PFSK-1 (cell line): ENCODE measurements around the gene MTG2.

Experiments used
- FOXP2 ChIP-seq: optimal IDR thresholded peaks from 2 replicates; pipeline ENCODE3; 2011; ENCODE audit warnings: borderline replicate concordance, control low read depth, inconsistent platforms; ENCODE audit not compliant: insufficient read depth; ENCODE audit errors: extremely low read length, extremely low read depth
- POLR2AphosphoS5 ChIP-seq: IDR thresholded peaks from 2 replicates; pipeline ENCODE4 v1.6.1; 2012; ENCODE audit warnings: low read depth, mild to moderate bottlenecking, control low read depth, low read length, moderate library complexity
- SIN3A ChIP-seq: IDR thresholded peaks from 2 replicates; pipeline ENCODE4 v1.6.1; 2012; ENCODE audit warnings: mild to moderate bottlenecking, low read length, moderate library complexity, borderline replicate concordance; ENCODE audit not compliant: insufficient read depth
- TAF1 ChIP-seq: IDR thresholded peaks from 2 replicates; pipeline ENCODE4 v1.6.1; 2012; ENCODE audit warnings: low read length, control low read depth, borderline replicate concordance; ENCODE audit not compliant: insufficient read depth
- TF ChIP-seq, protein P1 (sequence below), 2 experiments: IDR thresholded peaks; 2 replicates each; pipeline versions ENCODE4 v1.6.1 to v1.8.0; 2011 to 2012; ENCODE audit warnings: low read depth in 2 of 2, low read length in 2 of 2, control low read depth in 1 of 2, inconsistent platforms in 1 of 2, mild to moderate bottlenecking in 1 of 2, moderate library complexity in 1 of 2; ENCODE audit not compliant: insufficient read depth in 1 of 2

Gene MTG2

DNA sequence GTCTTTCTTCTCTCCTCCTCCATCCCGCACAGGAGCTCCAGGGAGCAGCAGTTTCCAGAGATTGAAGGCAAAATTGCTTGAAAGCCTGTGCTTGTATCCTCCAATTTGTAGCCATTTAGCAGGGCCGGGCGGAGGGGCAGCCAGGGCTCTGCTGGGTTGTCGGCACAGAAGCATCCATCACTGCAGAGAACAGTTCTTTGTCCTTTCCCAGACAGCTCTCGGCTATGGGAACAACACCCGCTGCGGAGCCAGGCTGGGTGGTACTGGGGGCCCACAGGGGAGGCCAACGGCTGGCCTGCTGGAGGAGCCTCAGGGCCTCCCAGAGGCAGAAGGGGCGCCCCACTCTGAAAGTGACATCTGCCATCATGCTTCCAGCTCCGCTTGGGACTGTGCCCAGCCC, 29.5 kb downstream of the MTG2 start:
- TF ChIP-seq, protein P1, sequence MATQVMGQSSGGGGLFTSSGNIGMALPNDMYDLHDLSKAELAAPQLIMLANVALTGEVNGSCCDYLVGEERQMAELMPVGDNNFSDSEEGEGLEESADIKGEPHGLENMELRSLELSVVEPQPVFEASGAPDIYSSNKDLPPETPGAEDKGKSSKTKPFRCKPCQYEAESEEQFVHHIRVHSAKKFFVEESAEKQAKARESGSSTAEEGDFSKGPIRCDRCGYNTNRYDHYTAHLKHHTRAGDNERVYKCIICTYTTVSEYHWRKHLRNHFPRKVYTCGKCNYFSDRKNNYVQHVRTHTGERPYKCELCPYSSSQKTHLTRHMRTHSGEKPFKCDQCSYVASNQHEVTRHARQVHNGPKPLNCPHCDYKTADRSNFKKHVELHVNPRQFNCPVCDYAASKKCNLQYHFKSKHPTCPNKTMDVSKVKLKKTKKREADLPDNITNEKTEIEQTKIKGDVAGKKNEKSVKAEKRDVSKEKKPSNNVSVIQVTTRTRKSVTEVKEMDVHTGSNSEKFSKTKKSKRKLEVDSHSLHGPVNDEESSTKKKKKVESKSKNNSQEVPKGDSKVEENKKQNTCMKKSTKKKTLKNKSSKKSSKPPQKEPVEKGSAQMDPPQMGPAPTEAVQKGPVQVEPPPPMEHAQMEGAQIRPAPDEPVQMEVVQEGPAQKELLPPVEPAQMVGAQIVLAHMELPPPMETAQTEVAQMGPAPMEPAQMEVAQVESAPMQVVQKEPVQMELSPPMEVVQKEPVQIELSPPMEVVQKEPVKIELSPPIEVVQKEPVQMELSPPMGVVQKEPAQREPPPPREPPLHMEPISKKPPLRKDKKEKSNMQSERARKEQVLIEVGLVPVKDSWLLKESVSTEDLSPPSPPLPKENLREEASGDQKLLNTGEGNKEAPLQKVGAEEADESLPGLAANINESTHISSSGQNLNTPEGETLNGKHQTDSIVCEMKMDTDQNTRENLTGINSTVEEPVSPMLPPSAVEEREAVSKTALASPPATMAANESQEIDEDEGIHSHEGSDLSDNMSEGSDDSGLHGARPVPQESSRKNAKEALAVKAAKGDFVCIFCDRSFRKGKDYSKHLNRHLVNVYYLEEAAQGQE (IDR thresholded peaks at IDR 0.05; ENCODE audit: insufficient read depth in 1 of 2, low read depth in 2 of 2, low read length in 2 of 2): no peak
- no peak for TF ChIP-seq FOXP2
- TF ChIP-seq POLR2AphosphoS5: no peak
- TF ChIP-seq SIN3A: no peak
- TF ChIP-seq TAF1: no peak

DNA sequence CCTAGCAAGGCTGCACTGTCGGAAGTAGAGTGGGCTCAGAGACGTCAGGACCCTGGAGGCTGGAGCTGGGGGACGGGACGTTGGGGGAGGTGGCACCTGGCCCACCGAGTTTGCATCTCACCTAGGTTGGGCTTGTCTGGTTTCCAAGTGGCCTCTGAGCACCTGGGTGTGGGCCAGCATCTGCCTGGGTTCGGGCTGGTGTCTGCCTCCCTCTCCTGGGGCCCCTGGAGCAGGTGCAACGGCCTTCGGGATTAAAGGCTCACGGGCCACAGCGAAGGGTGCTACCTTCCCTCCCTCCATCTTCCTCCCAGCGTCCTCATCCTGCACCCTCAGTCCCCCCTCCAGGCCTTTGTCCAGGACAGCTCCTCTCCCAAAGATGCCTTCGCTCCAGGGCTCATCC, 31.2 kb downstream of the MTG2 start:
- no peak for TF ChIP-seq FOXP2
- no peak for TF ChIP-seq SIN3A
- TF ChIP-seq TAF1: no peak
- TF ChIP-seq, protein P1 (IDR thresholded peaks at IDR 0.05; ENCODE audit: insufficient read depth in 1 of 2, low read depth in 2 of 2, low read length in 2 of 2): no peak
- TF ChIP-seq POLR2AphosphoS5: no peak

DNA sequence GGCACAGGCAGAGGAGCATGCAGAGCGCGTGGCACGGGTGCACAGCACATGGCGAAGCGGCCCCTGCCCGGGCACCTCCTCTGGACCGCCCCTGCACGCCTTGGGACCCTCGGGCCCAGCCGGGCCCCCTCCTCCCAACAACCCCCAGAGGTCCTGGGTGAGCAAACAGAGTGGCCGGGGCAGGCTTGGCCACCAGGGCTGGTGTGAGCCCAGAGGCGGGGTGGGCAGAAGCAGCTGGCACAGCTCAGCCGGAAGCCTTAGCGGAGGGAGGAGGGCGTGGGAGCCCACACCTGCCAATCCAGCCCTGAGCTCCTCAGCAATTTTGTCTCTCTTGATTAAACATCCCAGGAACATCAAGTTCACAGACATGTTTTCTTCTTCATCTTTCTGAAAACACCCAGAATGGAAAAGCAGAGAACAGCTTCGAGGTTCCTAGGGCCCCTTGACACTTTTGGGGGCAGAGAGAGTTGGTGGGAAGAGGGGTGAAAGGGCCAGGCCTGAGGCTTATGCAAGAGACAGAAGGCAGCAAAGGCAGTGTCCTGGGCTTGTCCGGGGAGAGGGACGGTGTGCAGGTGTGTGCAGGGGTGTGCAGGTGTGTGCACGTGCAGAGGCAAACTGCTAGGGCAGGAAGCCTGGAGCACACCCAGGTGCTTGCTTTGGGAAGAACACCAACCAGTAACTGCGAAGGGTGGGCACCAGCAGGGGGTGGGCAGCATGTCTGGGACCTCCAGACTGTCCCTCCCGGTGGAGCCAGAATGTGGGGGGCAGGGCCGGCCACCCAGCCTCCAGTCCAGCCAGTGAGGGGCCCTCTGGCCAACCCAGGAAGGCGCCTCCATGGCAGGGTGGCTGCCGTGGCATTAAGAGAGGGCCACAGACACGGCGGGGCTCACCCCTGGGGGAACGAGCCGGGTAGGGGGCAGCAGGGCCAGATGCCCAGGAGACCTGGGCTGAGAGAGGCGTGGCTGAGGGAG, 32.5 kb downstream of the MTG2 start:
- TF ChIP-seq SIN3A (no peak), TAF1 (no peak), FOXP2 (no peak), POLR2AphosphoS5 (no peak)
- TF ChIP-seq, protein P1 (IDR thresholded peaks at IDR 0.05; ENCODE audit: insufficient read depth in 1 of 2, low read depth in 2 of 2, low read length in 2 of 2): no peak

DNA sequence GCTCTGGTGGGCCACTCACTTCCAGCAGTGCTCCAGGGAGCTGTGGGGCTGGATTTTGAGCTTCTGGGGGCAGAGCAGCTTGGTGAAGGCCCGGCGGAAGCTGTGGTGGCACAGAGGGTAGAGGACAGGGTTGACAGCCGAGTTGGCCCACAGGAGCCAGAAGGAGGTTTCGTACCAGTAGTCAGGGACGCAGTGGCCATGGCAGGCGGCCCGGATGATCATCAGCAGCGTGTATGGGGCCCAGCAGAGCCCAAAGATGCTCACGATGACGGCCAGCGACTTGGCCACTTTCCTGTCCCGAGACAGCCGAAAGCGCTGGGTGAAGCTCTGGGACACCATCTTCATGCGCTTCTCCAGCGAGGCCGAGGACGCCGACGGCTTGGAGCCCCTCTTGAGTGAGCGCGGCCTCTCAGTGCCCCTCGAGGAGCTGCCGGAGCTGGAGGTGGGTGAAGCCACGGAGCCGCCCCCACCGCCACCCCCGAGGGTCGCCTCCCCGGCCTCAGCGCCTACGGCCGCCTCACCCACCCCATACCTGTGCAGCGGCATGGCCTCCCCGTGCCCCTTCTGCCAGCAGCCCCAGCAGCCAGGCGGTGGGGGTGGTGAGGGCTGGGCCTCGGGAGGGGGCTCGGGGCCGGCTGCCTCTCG, 33.3 kb downstream of the MTG2 start:
- TF ChIP-seq TAF1: no peak
- TF ChIP-seq, protein P1 (IDR thresholded peaks at IDR 0.05; ENCODE audit: insufficient read depth in 1 of 2, low read depth in 2 of 2, low read length in 2 of 2): no peak
- TF ChIP-seq FOXP2: no peak
- TF ChIP-seq SIN3A: no peak
- no peak for TF ChIP-seq POLR2AphosphoS5
